IMR-90 (cell line): Measurements from ENCODE around the gene CALD1.

Experiments used
- CTCF ChIP-seq: conservative IDR thresholded peaks from 2 replicates; pipeline ENCODE4 v1.5.1; 2012; ENCODE audit warnings: mild to moderate bottlenecking, low read depth, low read length, improper control_type of control experiment
- MAFK ChIP-seq: IDR thresholded peaks from 2 replicates; pipeline ENCODE4 v1.6.1; 2012; ENCODE audit warnings: low read depth, low read length, improper control_type of control experiment
- RAD21 ChIP-seq: IDR thresholded peaks from 2 replicates; pipeline ENCODE4 v1.6.1; 2012; ENCODE audit warnings: low read length, improper control_type of control experiment

GRCh38 chr7:134844200-134844599, 64.8 kb downstream of the CALD1 start:
- no peak for TF ChIP-seq MAFK
- TF ChIP-seq RAD21: no peak
- TF ChIP-seq CTCF: no peak
